Activated naive CD8-positive, alpha-beta T cell treated with anti-CD3 and anti-CD28 coated beads for 36 hours (primary cell): Measurements from ENCODE around the gene ACSS1. TPM values are rescaled to one million over a fixed set of nuclear protein-coding genes. Genes with fewer than 3 reads are reported as not detected.

Source experiments
- DNase-seq: peaks from one replicate; pipeline ENCODE4 v3.0.0; 2021
- H3K27ac Mint-ChIP-seq: one replicate; pipeline ENCODE4 v1.8.0; 2022; ENCODE audit warnings: mild to moderate bottlenecking, moderate library complexity, mixed read lengths
- H3K27me3 Mint-ChIP-seq: one replicate; pipeline ENCODE4 v1.8.0; 2022; ENCODE audit warnings: mild to moderate bottlenecking, mixed read lengths
- H3K36me3 Mint-ChIP-seq: one replicate; pipeline ENCODE4 v1.8.0; 2021; ENCODE audit warnings: mild to moderate bottlenecking, mixed read lengths
- H3K4me1 Mint-ChIP-seq: one replicate; pipeline ENCODE4 v1.8.0; 2021; ENCODE audit warnings: mixed read lengths
- H3K4me3 Mint-ChIP-seq: one replicate; pipeline ENCODE4 v1.8.0; 2022; ENCODE audit warnings: mild to moderate bottlenecking, moderate library complexity, mixed read lengths
- H3K9me3 Mint-ChIP-seq: one replicate; pipeline ENCODE4 v1.8.0; 2022; ENCODE audit warnings: mixed read lengths
- total RNA-seq, 2 experiments: library from RNA; stranded (reverse); gene quantifications; one replicate each; pipeline ENCODE4 v1.2.3, GENCODE V29; 2021

The ACSS1 gene
- total RNA-seq, 2 experiments from 2014 or later = 14.3 to 14.5 TPM

DNA sequence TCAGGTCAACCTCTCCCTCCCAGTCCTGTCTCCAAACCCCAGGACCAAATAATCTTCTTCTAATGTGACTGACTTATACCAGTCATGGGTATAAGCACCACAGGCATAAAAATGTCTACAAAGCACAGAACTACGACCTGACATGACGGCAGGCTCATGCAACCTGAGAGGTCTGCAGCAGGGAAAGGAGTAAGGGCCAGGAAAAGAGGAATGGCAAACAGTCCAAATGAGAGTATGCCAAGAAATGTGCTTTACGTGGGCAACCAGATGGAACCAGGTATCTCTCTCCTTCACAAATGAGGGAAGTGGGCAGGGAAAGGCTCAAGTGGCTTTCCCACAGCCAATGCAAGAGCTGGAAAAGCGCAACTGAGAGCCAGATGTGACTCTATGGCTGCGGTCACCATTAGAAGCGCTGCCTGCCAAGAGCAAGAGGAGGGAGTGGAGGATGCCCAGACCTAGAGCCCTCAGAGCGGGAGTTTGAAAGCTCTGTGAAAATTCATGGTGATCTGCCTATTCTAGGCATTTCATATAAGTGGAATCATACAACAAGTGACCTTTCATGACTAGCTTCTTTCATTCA, 71.4 kb downstream of the ACSS1 start:
- peaks cover 3% of the 10 kb centered on the region for H3K9me3 Mint-ChIP-seq
- H3K4me3 Mint-ChIP-seq = no peak overlapping the region
- H3K27me3 Mint-ChIP-seq = no peaks in the 10 kb centered on the region
- H3K36me3 Mint-ChIP-seq = peaks cover 56% of the 10 kb centered on the region
- no peak overlapping the region for H3K27ac Mint-ChIP-seq
- H3K4me1 Mint-ChIP-seq = peaks cover 78% of the 10 kb centered on the region
- DNase-seq = no peak

DNA sequence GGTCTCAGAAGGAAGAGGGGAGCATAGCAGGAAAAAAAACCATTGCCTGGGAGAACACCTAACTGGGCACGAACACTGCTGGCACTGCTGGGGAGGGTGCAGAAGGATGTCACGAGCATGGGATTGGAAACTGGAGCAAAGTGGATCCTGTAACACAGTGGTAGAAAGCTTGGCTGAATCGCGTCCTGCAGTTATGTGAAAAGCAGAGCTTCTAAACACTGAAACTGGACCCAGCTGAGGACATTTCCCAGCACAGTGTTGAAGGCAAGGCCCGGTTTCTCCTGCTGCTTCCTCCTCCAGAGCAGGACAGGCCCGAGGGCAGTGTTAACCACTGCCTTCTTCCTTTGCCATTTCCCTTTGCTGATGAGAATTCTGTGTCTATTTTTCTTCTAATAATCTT, 72.1 kb downstream of the ACSS1 start:
- Mint-ChIP-seq H3K27ac (no peak overlapping the region), H3K4me1 (peaks cover 76% of the 10 kb centered on the region), H3K36me3 (peaks cover 58% of the 10 kb centered on the region), H3K9me3 (peaks cover 3% of the 10 kb centered on the region), H3K4me3 (no peak overlapping the region), H3K27me3 (no peaks in the 10 kb centered on the region)
- no peak for DNase-seq

DNA sequence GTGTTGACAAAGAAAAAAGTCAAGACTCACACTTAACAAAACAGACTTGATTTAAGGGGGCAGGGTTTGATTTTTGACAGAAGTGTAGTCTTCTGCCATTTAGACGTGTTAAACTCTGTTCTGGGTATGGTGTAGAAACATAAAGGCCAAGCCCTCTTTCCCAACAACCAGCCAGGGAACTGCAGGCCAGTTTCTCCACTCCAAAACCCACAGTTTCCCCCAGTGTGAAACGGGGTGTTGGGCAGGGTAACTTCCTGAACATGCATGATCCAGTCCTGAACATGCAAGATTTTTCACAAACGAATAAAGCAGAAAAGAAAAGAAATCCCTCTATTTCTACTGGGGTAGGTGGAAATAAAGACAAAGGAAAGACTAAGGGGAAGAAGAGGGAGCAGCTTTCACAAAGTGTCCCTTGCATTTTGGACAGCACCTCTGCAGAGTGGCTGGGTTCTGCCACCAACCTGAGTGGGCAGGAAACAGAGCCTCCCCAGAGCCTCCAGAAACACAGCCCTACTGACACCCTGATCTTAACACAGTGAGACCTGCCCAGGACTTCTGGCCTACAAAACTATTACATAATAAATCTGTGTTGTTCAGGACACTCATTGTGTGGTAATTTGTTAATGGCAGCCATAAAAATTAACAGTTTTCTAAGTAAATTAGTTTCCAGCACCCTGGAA, 72.8 kb downstream of the ACSS1 start:
- Mint-ChIP-seq H3K36me3 (peaks cover 62% of the 10 kb centered on the region), H3K27me3 (no peaks in the 10 kb centered on the region), H3K9me3 (peaks cover 3% of the 10 kb centered on the region), H3K4me1 (peaks cover 69% of the 10 kb centered on the region), H3K27ac (no peak overlapping the region), H3K4me3 (no peak overlapping the region)
- no peak for DNase-seq

DNA sequence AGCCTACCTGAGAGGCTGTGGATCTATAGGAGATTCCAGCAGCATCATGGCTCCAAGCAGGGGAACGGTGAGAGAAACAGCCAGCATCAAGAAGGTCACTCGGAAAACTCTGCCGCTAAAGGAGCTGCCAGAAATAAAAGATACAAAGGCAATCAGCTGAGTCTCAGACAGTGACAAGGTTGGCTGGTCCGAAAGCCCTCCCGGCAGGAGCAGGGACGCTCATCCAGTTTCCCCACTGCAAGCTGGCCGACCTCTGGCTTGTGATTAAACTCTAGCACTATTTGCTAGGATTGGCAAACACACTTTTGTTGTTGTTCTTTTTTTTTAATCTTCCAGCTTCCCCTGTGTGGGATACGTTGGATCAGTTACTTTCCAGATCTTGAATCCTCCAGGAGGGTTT, 74.0 kb downstream of the ACSS1 start:
- Mint-ChIP-seq H3K36me3 (peaks cover 68% of the 10 kb centered on the region), H3K27me3 (no peaks in the 10 kb centered on the region)

DNA sequence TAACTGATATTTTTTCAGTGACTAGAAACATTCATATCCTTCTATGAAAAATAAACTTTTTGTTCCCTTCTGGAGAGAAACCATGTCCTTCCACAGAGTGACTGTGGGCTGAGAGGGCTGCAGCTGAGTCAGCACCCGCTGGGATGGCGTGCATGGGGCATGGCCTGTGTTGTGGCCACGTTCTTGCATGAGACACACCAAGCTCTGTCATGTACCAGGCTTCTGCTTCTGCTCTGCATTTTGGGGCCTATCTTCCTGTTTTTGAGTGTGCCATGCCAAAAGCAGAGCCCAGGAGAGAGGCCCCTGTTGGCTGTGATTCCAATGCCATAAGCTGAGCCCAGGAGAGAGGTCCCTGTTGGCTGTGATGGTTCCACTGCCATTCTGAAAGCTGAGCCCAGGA, 76.1 kb downstream of the ACSS1 start:
- peaks cover 77% of the 10 kb centered on the region for H3K36me3 Mint-ChIP-seq
- no peak overlapping the region for H3K27ac Mint-ChIP-seq
- peaks cover 8% of the 10 kb centered on the region for H3K9me3 Mint-ChIP-seq
- H3K4me3 Mint-ChIP-seq = no peak overlapping the region
- DNase-seq = no peak
- H3K4me1 Mint-ChIP-seq = peaks cover 43% of the 10 kb centered on the region
- H3K27me3 Mint-ChIP-seq = no peaks in the 10 kb centered on the region

More for the DNA sequence above, 74.0 kb downstream of the ACSS1 start:
- Mint-ChIP-seq H3K9me3 (peaks cover 8% of the 10 kb centered on the region), H3K4me3 (no peak overlapping the region), H3K4me1 (peaks cover 64% of the 10 kb centered on the region), H3K27ac (no peak overlapping the region)
- no peak for DNase-seq

DNA sequence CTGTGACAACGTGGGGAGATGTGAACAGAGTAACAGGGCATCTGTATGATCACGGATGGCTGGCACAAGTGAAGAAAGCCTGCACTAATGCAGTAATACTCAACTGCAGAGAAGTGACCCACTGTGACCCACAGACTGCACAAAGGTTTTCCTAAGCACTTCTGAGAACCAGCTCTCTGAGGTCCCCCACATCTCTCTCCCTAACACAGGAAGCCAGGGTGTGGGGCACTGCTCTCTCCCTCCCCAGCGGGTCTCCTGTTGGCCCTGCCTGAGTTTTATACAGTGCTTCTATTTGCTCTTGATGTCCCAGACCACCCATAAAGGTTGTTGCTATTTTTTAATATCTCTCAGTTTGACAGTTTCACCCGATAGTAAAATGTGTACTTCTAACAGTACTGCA, 76.7 kb downstream of the ACSS1 start:
- H3K36me3 Mint-ChIP-seq = peaks cover 78% of the 10 kb centered on the region
- H3K4me3 Mint-ChIP-seq = no peak overlapping the region
- H3K27me3 Mint-ChIP-seq = no peaks in the 10 kb centered on the region
- H3K9me3 Mint-ChIP-seq = peaks cover 10% of the 10 kb centered on the region
- no peak overlapping the region for H3K27ac Mint-ChIP-seq
- H3K4me1 Mint-ChIP-seq = peaks cover 39% of the 10 kb centered on the region
- no peak for DNase-seq

DNA sequence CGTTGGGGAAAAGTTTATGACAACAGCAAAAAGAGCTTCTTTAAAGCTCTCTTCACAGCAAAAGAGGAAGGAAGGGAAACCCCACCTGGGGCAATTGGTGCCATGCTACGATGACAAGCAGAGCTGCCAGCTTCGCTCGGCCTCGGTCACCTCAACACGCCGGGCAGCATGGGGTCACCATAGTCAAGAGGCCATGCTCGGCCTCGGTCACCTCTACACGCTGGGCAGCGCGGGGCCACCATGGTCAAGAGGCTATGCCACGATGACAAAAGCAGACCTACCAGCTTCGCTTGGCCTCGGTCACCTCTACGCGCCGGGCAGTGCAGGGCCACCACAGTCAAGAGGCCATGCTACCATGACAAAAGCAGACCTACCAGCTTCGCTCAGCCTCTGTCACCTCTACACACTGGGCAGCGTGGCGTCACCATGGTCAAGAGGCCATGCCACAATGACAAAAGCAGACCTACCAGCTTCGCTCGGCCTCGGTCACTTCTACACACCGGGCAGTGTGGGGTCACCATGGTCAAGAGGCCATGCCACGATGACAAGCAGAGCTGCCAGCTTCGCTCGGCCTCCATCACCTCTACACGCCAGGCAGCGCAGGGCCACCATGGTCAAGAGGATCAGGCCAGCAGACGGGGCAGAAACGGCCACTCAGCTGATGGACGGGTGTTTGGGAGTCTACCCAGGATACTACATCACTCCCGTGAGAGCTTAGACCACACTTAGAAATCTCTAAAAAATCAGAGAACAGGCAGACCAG, 77.5 kb downstream of the ACSS1 start:
- peaks cover 80% of the 10 kb centered on the region for H3K36me3 Mint-ChIP-seq
- no peak overlapping the region for H3K27ac Mint-ChIP-seq
- no peak overlapping the region for H3K4me3 Mint-ChIP-seq
- peaks cover 15% of the 10 kb centered on the region for H3K9me3 Mint-ChIP-seq
- H3K4me1 Mint-ChIP-seq = peaks cover 32% of the 10 kb centered on the region
- DNase-seq = no peak
- no peaks in the 10 kb centered on the region for H3K27me3 Mint-ChIP-seq

DNA sequence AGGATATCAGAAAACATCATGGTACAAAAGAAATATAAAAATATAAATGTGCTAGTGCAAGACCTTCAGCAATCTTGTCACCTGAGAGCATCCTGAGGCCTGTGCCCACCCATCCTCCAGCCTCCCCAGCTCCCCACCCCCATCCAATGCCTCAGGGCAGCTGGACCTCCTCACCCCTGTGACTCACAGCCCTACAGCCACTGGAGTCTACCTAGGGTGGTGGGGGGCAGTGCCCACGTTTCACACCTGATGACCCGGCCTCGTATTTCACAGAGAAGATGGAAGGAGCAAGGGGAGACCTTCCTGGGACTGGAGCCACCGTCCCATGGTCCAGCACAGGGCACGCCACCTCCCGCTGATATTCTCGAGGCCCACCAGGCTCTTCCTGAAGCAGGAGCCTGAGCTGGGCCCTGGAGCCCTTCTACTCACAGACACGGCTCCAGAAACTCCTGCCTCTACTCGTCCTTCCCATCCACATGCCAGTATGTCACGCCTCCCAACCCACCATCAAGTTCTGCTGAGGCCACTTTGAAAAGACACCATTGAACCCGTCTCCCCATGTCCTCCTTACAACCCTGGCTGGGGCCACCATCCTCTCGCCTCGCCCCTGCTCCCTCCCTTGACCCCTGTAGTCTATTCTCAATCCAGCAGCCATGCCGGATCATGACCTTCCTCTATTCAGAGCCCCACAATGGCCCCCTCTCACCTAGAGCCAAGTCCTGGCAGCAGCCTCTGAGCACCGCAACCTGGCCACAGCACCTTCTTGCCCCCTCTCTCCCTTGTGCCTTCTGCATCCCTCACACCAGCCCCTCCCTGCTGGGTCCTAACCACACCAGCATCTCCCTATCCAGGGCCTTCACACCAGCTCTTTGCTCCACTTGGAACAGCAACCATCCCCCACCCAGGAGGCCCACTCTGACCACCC, 78.6 kb downstream of the ACSS1 start:
- H3K36me3 Mint-ChIP-seq = peaks cover 86% of the 10 kb centered on the region
- no peaks in the 10 kb centered on the region for H3K27me3 Mint-ChIP-seq
- peaks cover 16% of the 10 kb centered on the region for H3K9me3 Mint-ChIP-seq
- no peak overlapping the region for H3K4me3 Mint-ChIP-seq
- no peak for DNase-seq
- H3K27ac Mint-ChIP-seq = no peak overlapping the region
- H3K4me1 Mint-ChIP-seq = peaks cover 22% of the 10 kb centered on the region

DNA sequence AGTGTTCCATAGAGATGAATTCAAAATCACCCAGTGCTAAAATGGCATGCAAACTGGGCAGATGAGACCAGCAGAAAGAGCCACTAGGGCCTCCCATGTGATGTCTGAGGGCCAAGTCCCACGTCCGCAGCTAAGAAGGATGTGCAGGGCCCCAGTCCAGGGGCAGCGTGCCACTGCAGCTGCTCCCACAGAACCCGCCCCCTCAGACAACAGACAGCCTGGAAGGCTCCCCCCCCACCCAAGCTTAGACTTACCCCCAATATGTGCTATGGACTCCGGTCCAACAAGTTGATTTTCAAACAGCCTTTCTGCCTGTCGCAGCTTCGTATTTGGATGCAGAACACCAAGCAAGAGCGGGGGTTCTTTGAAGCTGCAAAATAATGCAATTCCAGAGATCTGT, 79.4 kb downstream of the ACSS1 start:
- Mint-ChIP-seq H3K27me3 (no peaks in the 10 kb centered on the region), H3K36me3 (peaks cover 86% of the 10 kb centered on the region), H3K27ac (no peak overlapping the region), H3K9me3 (peaks cover 16% of the 10 kb centered on the region), H3K4me3 (no peak overlapping the region), H3K4me1 (peaks cover 19% of the 10 kb centered on the region)
- no peak for DNase-seq

DNA sequence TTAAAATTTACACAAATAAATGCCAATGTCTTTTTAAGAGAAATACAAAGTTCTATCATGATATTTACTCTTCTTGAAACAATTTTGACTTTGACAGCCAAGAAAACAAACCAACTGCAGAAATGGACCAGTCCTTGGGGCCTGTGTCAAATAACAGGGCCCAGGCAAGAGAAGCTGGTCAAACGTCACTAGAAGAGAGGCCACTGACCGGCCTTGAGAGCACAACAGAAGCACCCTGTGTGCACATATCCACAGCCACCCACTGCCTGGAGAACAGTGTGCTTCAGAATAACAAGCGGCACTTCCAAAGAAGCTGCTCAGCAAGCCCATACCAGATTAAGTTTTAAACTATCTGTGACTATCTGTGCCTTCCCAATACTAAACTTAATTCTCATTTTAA, 80.1 kb downstream of the ACSS1 start:
- H3K27ac Mint-ChIP-seq = no peak overlapping the region
- no peak for DNase-seq
- no peak overlapping the region for H3K4me3 Mint-ChIP-seq
- no peaks in the 10 kb centered on the region for H3K27me3 Mint-ChIP-seq
- peaks cover 84% of the 10 kb centered on the region for H3K36me3 Mint-ChIP-seq
- peaks cover 18% of the 10 kb centered on the region for H3K4me1 Mint-ChIP-seq
- peaks cover 16% of the 10 kb centered on the region for H3K9me3 Mint-ChIP-seq

DNA sequence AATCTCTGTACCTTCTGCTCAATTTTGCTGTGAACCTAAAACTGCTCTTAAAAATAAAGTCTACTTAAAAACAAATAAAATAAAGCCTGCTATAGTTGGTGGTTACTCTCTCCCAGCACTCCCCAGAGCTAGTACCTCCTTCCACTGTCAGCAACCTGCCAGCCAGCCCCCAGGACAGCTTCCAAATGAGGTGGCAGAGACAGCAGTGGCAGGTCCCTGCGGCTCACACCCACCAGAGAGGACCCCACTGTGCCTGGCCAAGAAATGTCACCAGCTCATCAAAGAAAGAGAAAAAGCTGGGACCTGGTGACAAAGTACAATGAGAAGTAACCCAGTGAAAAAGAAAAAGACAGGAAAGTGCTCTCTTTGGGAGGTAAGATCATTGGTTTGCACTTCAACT, 80.6 kb downstream of the ACSS1 start:
- Mint-ChIP-seq H3K9me3 (peaks cover 16% of the 10 kb centered on the region), H3K4me1 (peaks cover 15% of the 10 kb centered on the region), H3K27ac (no peak overlapping the region), H3K27me3 (no peaks in the 10 kb centered on the region), H3K36me3 (peaks cover 81% of the 10 kb centered on the region), H3K4me3 (no peak overlapping the region)
- DNase-seq = no peak

DNA sequence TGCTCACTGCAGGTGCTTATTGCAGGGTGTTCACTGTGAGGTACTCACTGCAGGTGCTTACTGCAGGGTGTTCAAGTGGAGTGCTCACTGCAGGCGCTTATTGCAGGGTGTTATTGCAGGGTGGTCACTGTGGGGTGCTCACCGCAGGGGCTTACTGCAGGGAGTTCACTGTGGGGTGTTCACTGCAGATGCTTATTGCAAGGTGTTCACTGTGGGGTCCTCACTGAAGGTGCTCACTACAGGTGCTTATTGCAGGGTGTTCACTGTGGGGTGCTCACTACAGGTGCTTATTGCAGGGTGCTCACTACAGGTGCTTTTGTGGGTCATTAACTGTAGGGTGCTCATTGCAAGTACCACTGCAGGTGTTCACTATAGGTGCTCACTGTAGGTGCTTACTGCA, 85.6 kb downstream of the ACSS1 start:
- H3K36me3 Mint-ChIP-seq = peaks cover 54% of the 10 kb centered on the region

DNA sequence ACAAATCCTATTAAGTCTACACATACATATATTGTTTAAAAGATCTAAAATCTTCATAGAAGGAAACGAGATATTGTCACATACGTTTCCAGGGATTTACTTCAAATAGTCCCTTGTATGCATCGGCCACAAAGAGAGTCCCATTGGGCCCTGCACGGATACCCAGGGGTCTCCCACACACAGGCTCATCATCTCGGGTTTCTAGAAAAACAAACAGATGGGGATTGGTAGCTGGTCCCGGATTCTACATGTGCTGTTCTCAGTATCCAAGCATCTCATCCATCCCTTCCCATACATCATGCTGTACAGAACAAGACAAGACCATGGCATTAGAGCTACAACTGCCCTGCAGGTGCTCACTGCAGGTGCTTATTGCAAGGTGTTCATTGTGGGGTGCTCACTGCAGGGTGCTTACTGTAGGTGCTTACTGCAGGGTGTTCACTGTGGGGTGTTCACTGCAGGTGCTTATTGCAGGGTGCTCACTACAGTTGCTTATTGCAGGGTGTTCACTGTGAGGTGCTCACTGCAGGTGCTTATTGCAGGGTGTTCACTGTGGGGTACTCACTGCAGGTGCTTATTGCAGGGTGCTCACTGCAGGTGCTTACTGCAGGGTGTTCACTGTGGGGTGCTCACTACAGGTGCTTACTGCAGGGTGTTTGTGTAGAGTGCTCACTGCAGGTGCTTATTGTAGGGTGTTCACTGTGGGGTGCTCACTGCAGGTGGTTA, 86.4 kb downstream of the ACSS1 start:
- Mint-ChIP-seq H3K4me3 (no peak overlapping the region), H3K27ac (no peak overlapping the region), H3K27me3 (no peaks in the 10 kb centered on the region), H3K4me1 (no peaks in the 10 kb centered on the region), H3K36me3 (peaks cover 48% of the 10 kb centered on the region), H3K9me3 (peaks cover 7% of the 10 kb centered on the region)
- DNase-seq = no peak

More for the DNA sequence above, 85.6 kb downstream of the ACSS1 start:
- H3K4me1 Mint-ChIP-seq = no peaks in the 10 kb centered on the region
- peaks cover 10% of the 10 kb centered on the region for H3K9me3 Mint-ChIP-seq
- no peak overlapping the region for H3K4me3 Mint-ChIP-seq
- DNase-seq = no peak
- no peaks in the 10 kb centered on the region for H3K27me3 Mint-ChIP-seq
- no peak overlapping the region for H3K27ac Mint-ChIP-seq

DNA sequence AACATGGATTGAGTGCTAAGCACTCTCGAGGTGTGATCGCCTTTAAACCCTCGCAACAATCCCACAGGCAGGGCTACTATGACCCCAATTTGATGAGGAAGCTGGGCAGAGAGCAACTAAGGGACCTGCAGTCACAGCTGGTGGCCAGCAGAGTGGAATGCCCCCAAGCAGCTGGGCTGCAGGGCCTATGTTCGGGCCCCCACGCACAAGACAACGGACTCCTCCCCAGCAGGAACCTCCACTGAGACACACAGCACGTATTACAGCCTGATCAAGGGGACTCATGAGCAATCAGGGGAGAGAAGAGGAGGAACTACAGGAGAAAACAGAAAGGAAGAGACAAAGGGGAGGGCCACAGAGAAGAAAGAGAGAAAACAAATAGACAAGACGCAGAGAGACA, 87.2 kb downstream of the ACSS1 start:
- H3K4me1 Mint-ChIP-seq = no peaks in the 10 kb centered on the region
- no peak overlapping the region for H3K27ac Mint-ChIP-seq
- H3K9me3 Mint-ChIP-seq = peaks cover 4% of the 10 kb centered on the region
- peaks cover 47% of the 10 kb centered on the region for H3K36me3 Mint-ChIP-seq
- no peak overlapping the region for H3K4me3 Mint-ChIP-seq
- no peak for DNase-seq
- no peaks in the 10 kb centered on the region for H3K27me3 Mint-ChIP-seq
